ENCODE data around the gene COL10A1.
A peak's percentile ranks its signal among the peaks of the same experiment; 100 is the strongest.

DNA sequence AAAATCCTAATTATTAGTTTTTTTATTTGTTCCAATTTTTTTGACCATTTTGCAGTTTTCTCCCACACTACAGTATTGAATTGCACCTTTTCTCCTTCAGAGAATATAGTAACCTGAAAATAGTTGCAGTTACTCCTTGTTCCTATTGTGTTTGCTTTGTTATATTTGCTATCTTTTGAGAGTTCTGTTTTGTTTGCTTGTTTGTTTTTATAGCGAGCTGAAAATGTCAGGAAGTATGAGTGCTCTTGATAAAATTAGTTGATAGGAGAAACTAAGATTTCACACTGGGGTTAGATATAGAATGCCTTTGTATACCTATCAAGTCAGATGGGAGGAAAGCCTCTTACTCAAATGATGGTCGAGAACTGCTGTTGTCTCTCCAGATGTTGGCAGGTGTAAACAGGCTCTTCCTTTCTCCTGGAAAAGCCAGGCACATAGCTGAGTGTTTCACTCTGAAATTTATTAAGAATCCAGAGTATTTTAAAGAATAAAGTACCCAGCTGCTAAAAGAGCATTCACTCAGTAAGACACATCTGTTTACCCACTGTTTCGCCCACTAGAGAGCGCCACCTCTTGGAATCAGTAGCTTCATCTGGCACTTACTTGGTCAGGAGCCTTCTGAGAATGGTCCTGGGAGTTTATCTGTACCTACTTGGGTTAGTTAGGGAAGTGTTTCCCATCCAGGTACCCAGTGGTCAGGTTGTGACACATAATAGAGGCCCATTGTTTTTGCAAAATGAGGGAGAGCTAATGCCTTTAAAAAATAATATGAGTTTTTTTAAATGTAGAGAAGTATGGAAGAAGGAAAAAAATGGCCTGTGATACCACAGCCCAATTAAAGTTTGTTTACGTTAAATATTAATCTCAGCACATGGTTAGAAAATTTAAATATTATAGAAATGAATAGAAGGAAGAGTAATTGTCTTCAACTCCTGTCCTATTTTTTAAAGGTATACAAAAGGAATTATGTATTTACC lies 14.1 kb downstream of the COL10A1 start:
- TF ChIP-seq POLR2A (IDR thresholded peaks at IDR 0.05; ENCODE audit: extremely low read depth, insufficient read length): no peak
- TF ChIP-seq, protein P1, sequence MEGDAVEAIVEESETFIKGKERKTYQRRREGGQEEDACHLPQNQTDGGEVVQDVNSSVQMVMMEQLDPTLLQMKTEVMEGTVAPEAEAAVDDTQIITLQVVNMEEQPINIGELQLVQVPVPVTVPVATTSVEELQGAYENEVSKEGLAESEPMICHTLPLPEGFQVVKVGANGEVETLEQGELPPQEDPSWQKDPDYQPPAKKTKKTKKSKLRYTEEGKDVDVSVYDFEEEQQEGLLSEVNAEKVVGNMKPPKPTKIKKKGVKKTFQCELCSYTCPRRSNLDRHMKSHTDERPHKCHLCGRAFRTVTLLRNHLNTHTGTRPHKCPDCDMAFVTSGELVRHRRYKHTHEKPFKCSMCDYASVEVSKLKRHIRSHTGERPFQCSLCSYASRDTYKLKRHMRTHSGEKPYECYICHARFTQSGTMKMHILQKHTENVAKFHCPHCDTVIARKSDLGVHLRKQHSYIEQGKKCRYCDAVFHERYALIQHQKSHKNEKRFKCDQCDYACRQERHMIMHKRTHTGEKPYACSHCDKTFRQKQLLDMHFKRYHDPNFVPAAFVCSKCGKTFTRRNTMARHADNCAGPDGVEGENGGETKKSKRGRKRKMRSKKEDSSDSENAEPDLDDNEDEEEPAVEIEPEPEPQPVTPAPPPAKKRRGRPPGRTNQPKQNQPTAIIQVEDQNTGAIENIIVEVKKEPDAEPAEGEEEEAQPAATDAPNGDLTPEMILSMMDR (IDR thresholded peaks at IDR 0.05; ENCODE audit: low read depth, low read length): peak; percentile 92
- TF ChIP-seq, protein P2, sequence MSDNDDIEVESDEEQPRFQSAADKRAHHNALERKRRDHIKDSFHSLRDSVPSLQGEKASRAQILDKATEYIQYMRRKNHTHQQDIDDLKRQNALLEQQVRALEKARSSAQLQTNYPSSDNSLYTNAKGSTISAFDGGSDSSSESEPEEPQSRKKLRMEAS (IDR thresholded peaks at IDR 0.05; ENCODE audit: low read depth, low read length): no peak

Data from NB4 (cell line).